IPS DF 19.7 (cell line): ENCODE data around the gene KDM6A.
"Not testable (repeated sequence)": the region's sequence is repeated elsewhere in the genome, so short reads cannot be mapped to it uniquely, and the experiment has no call there.

Source experiments
- DNase-seq: peaks from one replicate; pipeline ENCODE4 v3.0.0-alpha.2; 2013; ENCODE audit warnings: low read depth, low spot score

KDM6A gene

GRCh38 chrX:45077748-45078424 is 204.9 kb downstream of the KDM6A start:
- DNase-seq, result no peak

GRCh38 chrX:45083314-45083713 is 210.3 kb downstream of the KDM6A start:
- no peak for DNase-seq

- DNase-seq, result no peak
Observed at GRCh38 chrX:45110494-45110893, 237.5 kb downstream of the KDM6A start.

- DNase-seq, result no peak
Observed at GRCh38 chrX:45126158-45126557, 253.2 kb downstream of the KDM6A start.

- DNase-seq, result no peak
Observed at GRCh38 chrX:45128896-45129454, 256.0 kb downstream of the KDM6A start.

- no peak for DNase-seq
Observed at GRCh38 chrX:45133465-45133864, 260.5 kb downstream of the KDM6A start.

GRCh38 chrX:45134315-45134731 is 261.3 kb downstream of the KDM6A start:
- DNase-seq, result no peak

GRCh38 chrX:45134775-45135174 is 261.8 kb downstream of the KDM6A start:
- no peak for DNase-seq

GRCh38 chrX:45135391-45136075 is 262.5 kb downstream of the KDM6A start:
- DNase-seq, result not testable (repeated sequence)

GRCh38 chrX:45137531-45137930 is 264.5 kb downstream of the KDM6A start:
- DNase-seq, result no peak

GRCh38 chrX:45138525-45138924 is 265.5 kb downstream of the KDM6A start:
- no peak for DNase-seq

GRCh38 chrX:45140812-45141211 is 267.8 kb downstream of the KDM6A start:
- no peak for DNase-seq

GRCh38 chrX:45142185-45142584 is 269.2 kb downstream of the KDM6A start:
- no peak for DNase-seq

- no peak for DNase-seq
Observed at GRCh38 chrX:45143455-45143854, 270.5 kb downstream of the KDM6A start.

GRCh38 chrX:45145492-45146215 is 272.7 kb downstream of the KDM6A start:
- DNase-seq, result no peak

GRCh38 chrX:45150821-45151220 is 277.8 kb downstream of the KDM6A start:
- no peak for DNase-seq

- no peak for DNase-seq
Observed at GRCh38 chrX:45154033-45154360, 281.0 kb downstream of the KDM6A start.

- no peak for DNase-seq
Observed at GRCh38 chrX:45154462-45154861, 281.5 kb downstream of the KDM6A start.

GRCh38 chrX:45157647-45158046 is 284.7 kb downstream of the KDM6A start:
- no peak for DNase-seq
